GM12875 (cell line): ENCODE results near the gene KRT1.

Experiments used
- H3K4me3 ChIP-seq: one replicate; pipeline ENCODE4 v1.5.1; 2011; ENCODE audit warnings: low read depth, low read length, control low read depth
- TF ChIP-seq, protein P1 (sequence below): IDR thresholded peaks from 2 replicates; pipeline ENCODE4 v1.5.1; 2011; ENCODE audit warnings: low read depth, mild to moderate bottlenecking, control low read depth, inconsistent platforms, low read length, moderate library complexity, borderline replicate concordance; ENCODE audit not compliant: insufficient read depth

Gene KRT1

DNA sequence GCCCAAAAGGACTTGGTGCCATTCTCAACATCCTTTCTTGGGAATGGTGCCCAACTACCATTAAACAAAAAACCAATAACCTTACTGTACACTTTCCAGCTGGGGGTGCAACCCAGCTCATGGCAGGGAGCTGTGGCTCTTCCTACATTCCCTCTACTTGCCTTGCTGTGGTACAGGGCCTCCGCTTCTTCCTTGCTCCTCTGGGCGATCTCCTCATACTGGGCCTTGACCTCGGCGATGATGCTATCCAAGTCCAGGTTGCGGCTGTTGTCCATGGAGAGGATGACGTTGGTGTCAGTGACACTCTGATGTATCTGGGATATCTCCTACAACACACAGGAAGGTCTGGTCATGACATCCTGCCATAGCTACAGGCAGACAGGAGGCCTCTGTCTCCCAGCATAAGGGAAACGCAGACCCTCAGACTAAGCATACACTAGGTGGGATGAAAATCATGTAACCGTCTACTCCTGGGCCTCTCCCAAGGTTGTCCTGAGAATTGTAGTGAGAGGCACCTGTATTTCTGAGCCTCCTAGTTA is 32.1 kb downstream of the KRT1 start:
- TF ChIP-seq, protein P1, sequence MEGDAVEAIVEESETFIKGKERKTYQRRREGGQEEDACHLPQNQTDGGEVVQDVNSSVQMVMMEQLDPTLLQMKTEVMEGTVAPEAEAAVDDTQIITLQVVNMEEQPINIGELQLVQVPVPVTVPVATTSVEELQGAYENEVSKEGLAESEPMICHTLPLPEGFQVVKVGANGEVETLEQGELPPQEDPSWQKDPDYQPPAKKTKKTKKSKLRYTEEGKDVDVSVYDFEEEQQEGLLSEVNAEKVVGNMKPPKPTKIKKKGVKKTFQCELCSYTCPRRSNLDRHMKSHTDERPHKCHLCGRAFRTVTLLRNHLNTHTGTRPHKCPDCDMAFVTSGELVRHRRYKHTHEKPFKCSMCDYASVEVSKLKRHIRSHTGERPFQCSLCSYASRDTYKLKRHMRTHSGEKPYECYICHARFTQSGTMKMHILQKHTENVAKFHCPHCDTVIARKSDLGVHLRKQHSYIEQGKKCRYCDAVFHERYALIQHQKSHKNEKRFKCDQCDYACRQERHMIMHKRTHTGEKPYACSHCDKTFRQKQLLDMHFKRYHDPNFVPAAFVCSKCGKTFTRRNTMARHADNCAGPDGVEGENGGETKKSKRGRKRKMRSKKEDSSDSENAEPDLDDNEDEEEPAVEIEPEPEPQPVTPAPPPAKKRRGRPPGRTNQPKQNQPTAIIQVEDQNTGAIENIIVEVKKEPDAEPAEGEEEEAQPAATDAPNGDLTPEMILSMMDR: no peak
- H3K4me3 ChIP-seq: no peak overlapping the region

DNA sequence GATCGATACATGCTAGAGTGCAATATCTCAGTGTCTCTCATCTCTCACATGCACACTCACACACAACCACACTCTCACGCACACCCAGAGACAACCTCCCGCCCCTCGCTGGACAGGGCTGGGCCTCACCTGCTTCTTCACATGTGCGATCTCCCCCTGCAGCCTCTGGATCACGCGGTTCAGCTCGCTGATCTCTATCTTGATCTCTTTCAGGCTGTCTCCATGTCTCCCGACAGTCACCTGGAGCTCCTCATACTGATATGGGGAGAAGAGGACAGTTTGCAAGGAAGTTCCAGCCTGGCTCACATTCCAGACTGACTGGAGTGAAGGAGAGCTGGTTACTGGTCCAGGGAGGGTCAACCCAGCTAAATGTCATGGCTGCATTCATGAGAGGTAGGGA is 32.6 kb downstream of the KRT1 start:
- H3K4me3 ChIP-seq: no peak overlapping the region
- TF ChIP-seq, protein P1: no peak

GRCh38 chr12:52646613-52647012 is 33.6 kb downstream of the KRT1 start:
- H3K4me3 ChIP-seq: no peak overlapping the region

DNA sequence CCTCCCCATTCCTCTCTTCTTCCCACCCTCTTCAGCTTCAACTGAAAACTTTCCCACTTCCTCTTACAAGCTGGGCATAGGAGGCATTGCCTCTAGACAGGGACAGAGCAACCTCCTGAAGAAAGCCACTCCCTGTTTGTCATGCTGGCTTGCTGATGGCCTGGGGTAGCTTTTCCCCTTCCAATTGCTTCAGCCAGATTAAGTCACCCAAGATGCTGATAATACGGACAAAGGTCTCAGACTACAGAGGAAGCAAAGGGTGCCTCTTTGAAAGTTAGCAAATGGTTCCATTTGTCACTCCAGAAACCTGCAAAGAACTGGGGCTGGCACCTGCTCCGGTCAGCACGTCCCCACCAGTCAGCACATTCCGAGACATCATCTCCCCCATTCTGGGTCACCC is 34.2 kb downstream of the KRT1 start:
- no peak overlapping the region for H3K4me3 ChIP-seq
- TF ChIP-seq, protein P1: no peak

More at GRCh38 chr12:52646613-52647012, 33.6 kb downstream of the KRT1 start:
- TF ChIP-seq, protein P1: no peak

DNA sequence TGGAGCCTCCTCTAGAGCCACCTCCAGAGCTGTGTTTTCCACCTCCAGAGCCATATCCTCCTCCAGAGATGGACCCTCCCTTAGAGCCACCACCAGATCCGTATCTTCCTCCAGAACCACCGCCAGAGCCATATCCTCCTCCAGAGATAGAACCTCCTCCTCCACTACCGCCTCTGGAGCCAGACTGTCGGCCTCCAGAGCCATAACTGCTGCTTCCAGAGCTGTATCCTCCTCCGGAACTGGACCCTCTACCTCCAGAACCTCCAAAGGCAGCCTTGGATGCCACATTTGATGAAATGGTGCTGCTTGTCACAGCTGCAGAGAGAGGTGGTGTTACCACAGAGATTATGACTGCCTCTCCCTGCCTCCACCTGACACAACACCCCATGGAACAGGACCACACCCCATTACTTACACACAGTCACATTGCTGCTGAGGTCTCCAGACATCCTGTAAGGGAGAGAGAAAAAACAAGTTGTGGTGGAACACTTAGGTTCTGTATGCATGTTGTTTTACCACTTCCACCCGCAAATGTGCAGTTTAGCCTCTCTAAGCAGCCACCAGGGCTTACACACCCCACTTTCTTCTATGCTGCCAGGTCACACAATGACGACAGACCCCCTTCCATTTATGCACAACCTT is 35.0 kb downstream of the KRT1 start:
- no peak overlapping the region for H3K4me3 ChIP-seq
- TF ChIP-seq, protein P1: no peak

DNA sequence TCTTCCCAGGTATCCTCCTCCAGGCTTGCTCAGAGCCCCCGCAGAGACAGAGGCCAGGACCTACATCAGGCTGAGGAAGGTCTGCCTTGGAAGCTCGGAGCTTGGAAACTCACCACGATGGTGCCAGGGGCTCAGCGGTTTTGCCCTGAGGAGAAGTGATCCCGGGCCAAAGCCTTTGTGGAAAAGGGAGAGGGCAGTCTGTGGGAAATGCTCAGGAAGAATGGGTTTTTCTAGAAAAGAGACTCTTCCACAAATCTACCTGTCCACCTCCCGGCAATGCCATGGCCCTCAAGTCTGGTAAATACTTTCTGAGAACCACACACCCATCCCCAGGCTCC is 36.2 kb downstream of the KRT1 start:
- H3K4me3 ChIP-seq: no peak overlapping the region
- TF ChIP-seq, protein P1: no peak

DNA sequence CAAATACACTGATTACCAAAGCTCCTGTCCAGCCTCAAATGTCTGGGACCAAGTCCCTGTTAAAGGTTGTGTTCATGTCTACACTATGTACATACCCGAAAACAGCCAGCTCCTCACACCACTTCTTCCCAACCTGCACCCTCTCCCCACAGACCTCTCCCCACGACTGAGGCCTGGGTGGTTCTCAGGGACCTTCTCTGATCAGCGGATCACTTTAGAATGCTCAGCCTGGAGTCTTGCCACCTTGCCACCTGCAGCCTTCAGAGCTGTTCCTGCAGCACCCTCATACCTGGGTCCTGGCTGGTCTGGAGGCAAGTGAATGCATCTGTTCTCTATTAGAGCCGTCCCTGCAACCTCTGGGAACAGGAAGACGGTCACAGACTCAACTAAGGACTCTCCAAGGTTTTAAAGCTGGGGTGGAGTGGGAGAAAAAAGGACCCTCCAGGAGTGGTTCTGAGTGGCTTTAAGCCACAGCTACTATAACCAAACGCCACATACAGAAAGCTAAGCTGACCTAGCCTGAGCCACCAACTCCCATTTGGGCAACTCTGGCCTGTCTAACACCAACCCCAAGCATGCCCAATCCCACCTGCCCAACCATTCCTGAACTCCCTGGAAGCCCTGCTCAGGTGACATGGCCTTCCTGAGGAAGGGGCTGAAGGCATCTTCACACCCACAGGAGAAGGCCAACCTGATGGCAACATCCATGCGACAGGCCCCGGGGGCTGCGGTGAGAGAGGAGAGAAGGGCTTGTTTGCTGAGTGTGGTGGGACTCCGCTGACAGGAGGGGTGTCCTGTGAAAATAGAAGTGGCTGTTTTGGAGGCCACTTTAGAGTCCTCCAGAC is 36.8 kb downstream of the KRT1 start:
- TF ChIP-seq, protein P1: no peak
- no peak overlapping the region for H3K4me3 ChIP-seq
